Measurements from ENCODE around the gene SLU7. TPM values are rescaled to one million over a fixed set of nuclear protein-coding genes. Genes with fewer than 3 reads are reported as not detected.

The SLU7 gene
- polyA plus RNA-seq, 1 donor from 2014 or later, result 82.2 TPM

GRCh38 chr5:160455600-160455999 is 36.7 kb upstream of the SLU7 start:
- Histone ChIP-seq H3K9ac (ENCODE audit: low read length) (no peak overlapping the region), H3K27me3 (ENCODE audit: insufficient read depth, low read depth, low read length) (no peaks in the 10 kb centered on the region), H3K27ac (ENCODE audit: low read length) (no peak overlapping the region), H4K20me1 (ENCODE audit: insufficient read depth) (no peaks in the 10 kb centered on the region), H3F3A (ENCODE audit: insufficient read depth, low read length, poor library complexity, severe bottlenecking) (no peaks in the 10 kb centered on the region), H3K36me3 (ENCODE audit: insufficient read depth, low read length) (no peaks in the 10 kb centered on the region), H3K4me2 (ENCODE audit: low read length) (no peak overlapping the region), H3K9me3 (ENCODE audit: low read length) (no peaks in the 10 kb centered on the region), H3K9me2 (ENCODE audit: insufficient read depth, low read length) (no peaks in the 10 kb centered on the region), H2AFZ (ENCODE audit: low read depth, low read length) (no peak overlapping the region), H3K4me3 (ENCODE audit: low read length) (no peak overlapping the region), H3K79me2 (replicated peaks; ENCODE audit: insufficient read depth, low read length) (no peaks in the 10 kb centered on the region)
- TF ChIP-seq POLR2AphosphoS5 (IDR thresholded peaks at IDR 0.05), result no peak

DNA sequence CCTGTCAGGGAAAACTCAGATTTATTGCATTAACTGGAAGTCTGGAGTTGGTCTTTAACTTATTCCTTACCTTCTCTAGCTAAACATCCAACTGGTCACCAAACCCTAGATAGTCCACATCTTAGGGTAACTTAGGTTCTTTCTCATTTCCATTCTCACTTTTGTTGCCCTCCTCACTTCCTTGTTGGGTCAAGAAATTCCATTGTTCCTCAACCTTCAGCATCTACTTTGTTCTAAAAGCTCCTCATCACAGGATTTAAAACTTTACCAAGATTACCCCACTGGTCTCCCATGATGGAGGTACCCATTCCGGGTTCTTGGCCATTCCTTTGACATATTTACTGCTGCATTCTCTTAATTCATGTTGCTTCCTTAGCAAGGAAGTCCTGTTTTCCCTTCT is 34.9 kb upstream of the SLU7 start:
- Histone ChIP-seq H3F3A (ENCODE audit: insufficient read depth, low read length, poor library complexity, severe bottlenecking) (no peaks in the 10 kb centered on the region), H2AFZ (ENCODE audit: low read depth, low read length) (no peak overlapping the region), H3K9me2 (ENCODE audit: insufficient read depth, low read length) (no peaks in the 10 kb centered on the region), H3K4me2 (ENCODE audit: low read length) (no peak overlapping the region), H3K9me3 (ENCODE audit: low read length) (no peaks in the 10 kb centered on the region), H4K20me1 (ENCODE audit: insufficient read depth) (no peaks in the 10 kb centered on the region), H3K36me3 (ENCODE audit: insufficient read depth, low read length) (no peaks in the 10 kb centered on the region), H3K9ac (ENCODE audit: low read length) (no peak overlapping the region), H3K79me2 (replicated peaks; ENCODE audit: insufficient read depth, low read length) (no peaks in the 10 kb centered on the region), H3K27ac (ENCODE audit: low read length) (no peak overlapping the region), H3K27me3 (ENCODE audit: insufficient read depth, low read depth, low read length) (no peaks in the 10 kb centered on the region), H3K4me3 (ENCODE audit: low read length) (no peak overlapping the region)
- no peak for TF ChIP-seq EP300 (conservative IDR thresholded peaks at IDR 0.05; ENCODE audit: poor library complexity, severe bottlenecking)

- H3K27me3 ChIP-seq (ENCODE audit: insufficient read depth, low read depth, low read length), result no peaks in the 10 kb centered on the region
- H3K9me3 ChIP-seq (ENCODE audit: low read length), result no peaks in the 10 kb centered on the region
- H2AFZ ChIP-seq (ENCODE audit: low read depth, low read length), result no peak overlapping the region
- H3K9ac ChIP-seq (ENCODE audit: low read length), result no peak overlapping the region
- no peaks in the 10 kb centered on the region for H4K20me1 ChIP-seq (ENCODE audit: insufficient read depth)
- H3K36me3 ChIP-seq (ENCODE audit: insufficient read depth, low read length), result no peaks in the 10 kb centered on the region
- H3K27ac ChIP-seq (ENCODE audit: low read length), result no peak overlapping the region
- no peak overlapping the region for H3K4me3 ChIP-seq (ENCODE audit: low read length)
- TF ChIP-seq REST (IDR thresholded peaks at IDR 0.05; ENCODE audit: borderline replicate concordance), result no peak
- TF ChIP-seq EP300 (conservative IDR thresholded peaks at IDR 0.05; ENCODE audit: poor library complexity, severe bottlenecking), result no peak
- TF ChIP-seq SMC3 (conservative IDR thresholded peaks at IDR 0.05; ENCODE audit: poor library complexity), result no peak
- no peak for TF ChIP-seq TAF1 (IDR thresholded peaks at IDR 0.05; ENCODE audit: low read depth)
- TF ChIP-seq CTCF (IDR thresholded peaks at IDR 0.05; ENCODE audit: poor library complexity, severe bottlenecking), result no peak
- TF ChIP-seq MXI1 (conservative IDR thresholded peaks at IDR 0.05; ENCODE audit: poor library complexity, severe bottlenecking), result no peak
- no peak for TF ChIP-seq EZH2 (IDR thresholded peaks at IDR 0.05; ENCODE audit: borderline replicate concordance, insufficient read depth, low read length, poor library complexity, severe bottlenecking)
- TF ChIP-seq POLR2AphosphoS5 (IDR thresholded peaks at IDR 0.05), result no peak
- no peak for TF ChIP-seq RAD21 (conservative IDR thresholded peaks at IDR 0.05)
- H3K4me2 ChIP-seq (ENCODE audit: low read length), result no peak overlapping the region
- no peaks in the 10 kb centered on the region for H3K79me2 ChIP-seq (replicated peaks; ENCODE audit: insufficient read depth, low read length)
- no peaks in the 10 kb centered on the region for H3F3A ChIP-seq (ENCODE audit: insufficient read depth, low read length, poor library complexity, severe bottlenecking)
- no peaks in the 10 kb centered on the region for H3K9me2 ChIP-seq (ENCODE audit: insufficient read depth, low read length)
These were observed 33.9 kb upstream of the SLU7 start for GRCh38 chr5:160452795-160453194.
